DMS53 treated with DMSO at 0.1 percent for 48 hours (cell line): Measurements from ENCODE around the gene CHST15.

Source experiments
- DNase-seq: peaks from one replicate; lab custom pipeline; 2025; ENCODE audit not compliant: unreplicated experiment; lab: John Stamatoyannopoulos, UW

Gene CHST15, protein sequence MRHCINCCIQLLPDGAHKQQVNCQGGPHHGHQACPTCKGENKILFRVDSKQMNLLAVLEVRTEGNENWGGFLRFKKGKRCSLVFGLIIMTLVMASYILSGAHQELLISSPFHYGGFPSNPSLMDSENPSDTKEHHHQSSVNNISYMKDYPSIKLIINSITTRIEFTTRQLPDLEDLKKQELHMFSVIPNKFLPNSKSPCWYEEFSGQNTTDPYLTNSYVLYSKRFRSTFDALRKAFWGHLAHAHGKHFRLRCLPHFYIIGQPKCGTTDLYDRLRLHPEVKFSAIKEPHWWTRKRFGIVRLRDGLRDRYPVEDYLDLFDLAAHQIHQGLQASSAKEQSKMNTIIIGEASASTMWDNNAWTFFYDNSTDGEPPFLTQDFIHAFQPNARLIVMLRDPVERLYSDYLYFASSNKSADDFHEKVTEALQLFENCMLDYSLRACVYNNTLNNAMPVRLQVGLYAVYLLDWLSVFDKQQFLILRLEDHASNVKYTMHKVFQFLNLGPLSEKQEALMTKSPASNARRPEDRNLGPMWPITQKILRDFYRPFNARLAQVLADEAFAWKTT

DNA sequence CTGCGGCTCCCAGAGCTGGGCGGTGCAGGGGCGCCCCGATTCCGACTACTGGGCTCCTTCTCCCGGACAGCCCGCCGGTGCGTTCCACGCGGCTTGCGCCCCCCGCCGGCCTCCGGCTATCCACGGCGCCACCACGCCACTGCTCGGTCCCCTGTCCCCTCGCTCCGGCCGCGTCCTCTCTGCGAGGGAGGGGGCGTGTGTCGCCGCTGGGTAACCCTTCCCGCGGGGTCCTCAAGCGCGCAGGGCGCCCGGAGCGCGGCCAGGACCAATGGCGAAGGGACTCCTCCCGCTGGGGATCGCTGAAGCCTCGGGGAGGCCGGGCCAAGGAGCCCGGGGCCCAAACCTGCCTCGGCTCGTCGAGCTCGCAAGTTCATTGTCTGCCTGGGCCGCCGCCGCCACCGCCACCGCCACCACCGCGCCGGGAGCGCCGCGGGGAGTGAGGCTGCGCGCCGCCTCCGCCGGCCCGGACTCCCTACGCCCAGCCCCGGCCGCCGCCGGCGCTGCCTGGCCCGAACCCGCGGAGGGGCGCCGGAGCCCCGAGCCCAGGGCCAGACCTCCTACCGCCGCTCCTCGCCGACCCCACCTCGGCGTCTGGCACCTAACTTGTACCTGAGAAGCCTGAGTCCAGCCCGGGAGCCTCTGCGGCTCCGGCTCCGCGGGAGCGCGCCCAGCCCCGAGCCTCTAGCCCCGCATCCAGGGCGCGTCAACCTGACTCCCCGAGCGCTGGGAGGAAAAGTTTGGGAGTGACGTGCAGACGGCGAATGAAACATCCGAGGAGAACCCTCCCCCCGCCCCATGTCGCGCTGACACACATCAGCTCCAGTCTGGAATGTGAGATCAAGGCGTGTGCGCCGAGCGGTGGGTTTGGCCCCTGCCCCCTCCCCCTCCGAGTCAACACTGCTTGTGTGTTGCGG lies at the start of gene CHST15:
Gene CHST15, minus strand, starts transcription at position 739 of the 914 bp plus-strand sequence. CDS start 47,386 bp downstream, outside the sequence.
- no peak for DNase-seq

DNA sequence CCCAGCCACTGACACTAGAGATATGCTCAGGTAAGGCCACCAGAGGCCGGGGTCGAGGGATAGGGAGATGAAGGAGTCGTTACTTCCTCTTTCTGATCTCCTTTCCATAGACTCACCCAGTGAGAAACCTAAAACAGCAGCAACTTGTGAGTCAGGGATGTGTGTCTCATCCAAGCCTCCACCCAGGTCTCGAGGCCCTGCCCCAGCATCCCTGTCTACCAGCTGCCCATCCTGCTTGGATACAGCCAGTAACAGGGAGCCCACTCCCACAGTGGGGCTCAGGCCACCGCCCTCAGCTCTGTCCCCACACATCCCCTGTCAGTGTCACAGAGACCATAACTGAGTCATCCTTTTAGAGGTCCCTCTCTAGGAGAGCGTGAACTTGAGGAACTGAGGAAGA lies 49.6 kb upstream of the CHST15 start:
- no peak for DNase-seq

DNA sequence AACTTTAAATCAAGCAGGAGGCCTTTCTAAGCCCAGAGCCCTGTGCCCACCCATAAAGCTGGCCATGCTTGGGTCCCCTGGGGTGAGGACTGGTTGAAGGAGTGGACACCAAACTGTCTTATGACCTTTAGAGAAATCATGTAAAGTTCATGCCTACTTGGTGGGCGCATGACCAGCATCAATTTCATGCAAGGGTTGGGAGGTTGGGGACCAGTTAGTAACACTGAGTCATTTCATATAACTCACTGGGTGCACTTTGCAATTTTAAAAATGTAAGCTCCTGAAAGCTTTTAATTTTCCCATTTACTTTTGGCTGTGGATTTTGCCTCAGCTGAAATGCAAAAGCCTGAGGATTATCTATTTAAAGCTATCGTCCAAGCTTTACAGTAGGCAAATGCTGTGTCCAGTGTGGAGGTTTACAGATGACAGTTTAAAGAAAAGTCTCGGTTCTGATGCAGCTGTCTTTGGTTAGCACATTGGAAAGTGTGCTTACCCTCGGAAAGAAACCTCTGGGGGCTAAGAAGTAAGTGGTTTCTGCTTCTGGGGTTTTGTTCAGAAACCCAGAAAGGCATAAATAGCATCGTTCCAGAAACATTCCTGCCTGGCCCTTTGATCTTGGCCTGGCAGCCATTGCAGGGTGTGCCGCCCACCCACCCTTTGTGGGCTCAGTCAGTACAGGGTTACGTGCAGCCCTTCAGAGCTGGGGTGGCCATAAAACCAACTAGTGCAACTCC lies 48.8 kb upstream of the CHST15 start:
- no peak for DNase-seq

DNA sequence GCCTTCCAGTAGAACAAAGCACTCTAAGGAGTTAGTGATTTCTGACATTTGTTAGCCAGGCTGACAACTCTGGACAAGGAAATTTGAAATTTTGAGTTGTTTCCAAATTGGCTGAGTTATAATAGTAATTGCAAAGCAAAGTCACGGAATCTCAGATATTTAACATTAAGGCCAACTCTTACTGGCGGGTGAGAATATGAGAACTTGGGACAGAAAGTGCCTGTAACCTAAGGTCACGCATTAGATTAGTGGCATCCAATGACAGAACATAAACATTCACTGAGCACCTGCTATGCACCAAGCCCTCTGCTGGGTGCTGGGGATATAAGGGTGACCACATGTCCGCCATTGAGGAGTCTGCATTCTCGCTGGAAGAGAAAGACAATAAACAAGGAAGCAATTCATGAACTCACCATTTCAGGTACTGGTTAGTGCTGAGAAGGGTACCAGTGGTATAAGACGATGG lies 45.5 kb upstream of the CHST15 start:
- DNase-seq: no peak

DNA sequence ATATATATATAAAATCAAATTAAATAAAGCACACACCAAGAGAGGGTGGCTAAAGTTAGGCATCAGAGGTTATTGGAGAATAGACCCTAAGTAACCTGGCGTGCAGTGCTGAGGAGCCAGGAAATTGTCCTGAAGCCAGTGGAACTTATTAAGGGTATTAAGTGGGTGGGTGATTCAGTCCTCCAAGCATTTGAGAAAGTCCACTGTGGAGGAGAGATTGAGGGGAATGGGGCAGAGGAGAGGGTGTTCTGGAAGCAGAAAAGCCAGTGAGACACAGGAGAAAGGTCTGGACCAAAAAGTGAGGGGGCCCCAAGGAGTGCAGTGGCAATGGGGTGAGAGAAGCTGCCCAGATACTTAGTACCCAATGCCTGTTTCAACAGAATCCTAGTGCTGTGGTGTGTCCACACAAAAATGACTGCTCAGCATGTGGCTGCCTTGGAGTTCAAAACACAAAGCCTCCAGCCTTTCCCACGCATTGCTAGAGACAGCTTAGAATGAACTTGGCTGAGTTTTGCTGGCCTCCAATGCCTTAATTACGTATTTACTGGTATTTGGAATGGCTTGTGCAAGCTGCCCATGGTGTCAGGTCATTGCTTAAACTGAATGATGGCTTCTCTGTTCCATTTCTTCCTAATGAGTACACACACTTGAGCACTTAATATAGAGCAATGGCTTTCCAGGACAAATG lies 44.9 kb upstream of the CHST15 start:
- no peak for DNase-seq

DNA sequence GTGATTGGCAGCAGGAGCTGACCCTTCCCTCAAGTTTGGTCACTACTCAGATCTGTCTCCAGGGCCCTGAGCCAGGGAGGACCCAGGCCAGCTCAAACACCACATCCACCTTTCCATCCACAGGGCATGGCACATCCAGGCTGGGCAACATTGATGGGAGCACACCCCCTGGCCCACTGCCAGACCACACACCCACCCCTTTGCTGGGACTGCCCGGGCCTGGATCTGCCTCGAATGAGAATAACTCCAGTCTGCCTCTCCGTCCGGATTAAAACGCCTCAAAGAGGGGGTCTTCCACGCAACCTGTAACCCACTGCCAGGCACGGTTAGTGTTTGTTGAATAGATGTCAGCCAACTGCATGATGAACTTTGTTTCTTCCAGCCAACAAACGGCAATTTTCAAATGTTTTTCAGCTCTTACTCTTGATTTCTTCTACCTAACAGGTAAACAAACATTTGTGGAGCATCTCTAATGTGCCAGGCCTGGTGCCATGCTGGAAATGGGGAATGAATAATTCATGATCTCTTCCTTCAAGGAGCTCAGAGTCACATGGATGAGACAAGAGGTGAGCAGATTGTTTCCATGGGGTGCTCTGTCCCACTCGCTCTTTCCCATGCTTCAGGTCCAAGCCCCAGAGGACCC lies 41.0 kb upstream of the CHST15 start:
- no peak for DNase-seq

DNA sequence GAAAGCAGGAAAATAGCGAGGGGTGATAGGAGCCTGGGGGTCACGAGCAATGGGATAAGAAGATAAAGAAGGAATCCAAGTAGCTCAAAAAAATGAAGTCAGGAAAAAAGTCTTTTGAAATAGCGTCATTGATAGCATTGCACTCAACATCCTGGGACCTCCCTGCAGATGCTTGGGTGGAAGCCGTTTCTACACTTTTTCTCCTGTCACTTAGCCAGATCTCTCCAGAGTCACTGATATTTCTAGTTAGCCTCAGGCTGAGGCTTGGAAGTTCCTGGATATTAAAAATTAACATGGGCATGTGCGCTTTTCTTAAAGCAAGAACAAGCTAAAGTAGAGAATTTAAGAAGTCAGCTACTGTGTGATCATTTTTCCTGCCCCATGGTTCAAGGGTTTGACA lies 39.5 kb upstream of the CHST15 start:
- no peak for DNase-seq

DNA sequence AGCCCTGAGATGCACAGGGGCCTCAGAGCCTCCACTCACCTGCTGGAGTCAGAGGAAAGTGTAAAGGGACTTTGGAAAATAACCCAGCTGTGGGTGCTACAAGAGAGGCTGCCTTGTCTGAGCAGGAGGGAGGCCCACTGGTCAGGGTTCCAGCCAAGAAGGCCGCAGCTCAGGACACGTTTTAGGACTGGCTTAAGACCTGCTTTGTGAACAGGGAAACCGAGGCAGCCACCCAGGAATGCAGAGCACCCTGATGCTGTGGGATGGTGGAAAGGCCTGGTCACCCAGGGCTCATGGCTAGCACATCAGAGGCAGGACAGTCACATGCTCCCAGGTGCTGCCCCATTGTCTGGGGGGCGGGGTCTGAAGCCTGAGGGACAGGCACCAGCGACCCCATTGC lies 38.9 kb upstream of the CHST15 start:
- no peak for DNase-seq

DNA sequence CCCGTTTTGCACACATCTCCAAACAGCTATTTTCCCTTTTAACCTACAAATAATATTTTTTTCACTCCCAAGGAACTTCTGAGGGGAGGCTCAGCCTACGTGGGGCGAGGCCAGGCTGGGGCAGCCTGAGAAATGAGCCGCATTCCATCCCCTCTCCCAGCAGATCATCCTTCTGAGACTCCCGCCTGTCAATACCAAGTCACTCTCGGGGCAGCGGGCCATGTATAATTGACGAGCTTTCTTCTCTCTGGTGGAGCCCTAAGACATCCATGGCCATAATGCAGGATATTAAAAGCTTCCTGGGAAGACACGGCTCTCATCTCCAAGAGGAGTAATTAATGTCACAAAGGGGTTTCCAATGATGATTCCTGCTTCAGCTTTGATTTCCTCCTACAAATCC lies 37.8 kb upstream of the CHST15 start:
- no peak for DNase-seq

DNA sequence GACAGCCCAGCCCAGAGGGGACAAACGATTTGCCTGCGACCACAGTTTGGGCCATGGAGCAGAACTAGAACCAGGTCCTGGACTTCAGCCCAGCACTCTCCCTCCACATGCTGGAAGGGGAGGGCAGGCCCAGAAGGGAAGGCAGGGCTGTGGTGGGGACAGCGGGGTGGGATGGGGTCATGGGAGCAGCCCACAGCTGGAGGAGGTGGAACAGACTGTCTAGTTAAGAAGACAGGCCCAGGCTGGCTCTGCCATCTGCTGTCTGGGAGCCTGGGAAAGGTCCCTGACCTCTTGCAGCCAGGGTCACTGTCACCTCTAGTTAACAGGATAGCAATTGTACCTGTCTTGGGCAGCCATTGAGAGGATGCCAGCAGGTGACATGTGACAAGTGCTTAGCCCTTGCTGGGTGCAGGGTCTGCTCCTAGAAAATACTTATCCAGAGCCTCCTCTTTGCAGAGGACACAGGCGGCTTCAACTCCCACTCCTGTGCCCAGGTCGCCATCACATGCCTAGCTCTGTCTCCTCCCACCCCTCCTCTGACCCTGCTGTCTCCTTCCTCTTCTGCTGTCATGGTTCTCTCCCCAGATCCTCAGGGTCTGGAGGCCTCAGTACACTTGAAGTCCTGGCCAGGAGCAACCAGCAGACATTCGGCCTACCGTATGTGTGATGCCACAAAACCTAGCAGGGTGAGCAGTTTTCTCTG lies 37.0 kb upstream of the CHST15 start:
- DNase-seq: no peak

DNA sequence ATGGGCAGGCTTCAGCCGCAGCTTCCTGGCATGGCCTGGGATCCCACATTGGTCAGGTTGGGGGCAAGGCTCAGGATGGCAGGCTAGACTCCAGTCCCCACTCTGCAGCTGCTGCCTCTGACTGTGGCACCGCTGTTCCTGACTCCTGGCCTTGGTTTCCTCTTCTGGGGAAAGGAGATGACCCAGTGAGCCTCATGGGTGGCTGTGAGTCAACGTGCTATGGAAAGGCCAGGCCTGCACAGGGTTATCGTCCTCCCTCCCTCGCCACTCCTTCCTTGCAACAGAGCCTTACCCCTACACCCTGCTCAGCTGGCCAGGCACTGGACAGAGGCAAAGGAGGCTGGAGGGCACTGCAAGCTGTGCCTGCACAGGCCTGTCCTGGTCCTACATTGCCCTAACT lies 36.1 kb upstream of the CHST15 start:
- no peak for DNase-seq

DNA sequence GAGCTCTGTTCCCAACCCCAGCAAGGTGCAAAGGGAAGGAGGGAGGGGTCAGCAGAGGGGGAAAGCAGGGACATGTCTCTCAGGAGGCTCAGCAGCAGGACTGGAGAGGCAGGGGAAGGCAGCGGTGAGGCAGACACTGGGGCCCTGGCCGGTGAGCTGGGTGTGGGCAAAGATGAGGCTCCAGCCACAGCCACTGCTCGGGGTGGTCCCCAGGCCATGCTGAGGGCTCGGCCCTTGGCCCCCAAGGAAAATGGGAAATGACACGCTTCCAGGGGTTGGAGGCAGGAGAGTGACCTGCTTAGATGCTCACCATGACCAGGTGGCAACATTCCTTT lies 35.4 kb upstream of the CHST15 start:
- DNase-seq: no peak

DNA sequence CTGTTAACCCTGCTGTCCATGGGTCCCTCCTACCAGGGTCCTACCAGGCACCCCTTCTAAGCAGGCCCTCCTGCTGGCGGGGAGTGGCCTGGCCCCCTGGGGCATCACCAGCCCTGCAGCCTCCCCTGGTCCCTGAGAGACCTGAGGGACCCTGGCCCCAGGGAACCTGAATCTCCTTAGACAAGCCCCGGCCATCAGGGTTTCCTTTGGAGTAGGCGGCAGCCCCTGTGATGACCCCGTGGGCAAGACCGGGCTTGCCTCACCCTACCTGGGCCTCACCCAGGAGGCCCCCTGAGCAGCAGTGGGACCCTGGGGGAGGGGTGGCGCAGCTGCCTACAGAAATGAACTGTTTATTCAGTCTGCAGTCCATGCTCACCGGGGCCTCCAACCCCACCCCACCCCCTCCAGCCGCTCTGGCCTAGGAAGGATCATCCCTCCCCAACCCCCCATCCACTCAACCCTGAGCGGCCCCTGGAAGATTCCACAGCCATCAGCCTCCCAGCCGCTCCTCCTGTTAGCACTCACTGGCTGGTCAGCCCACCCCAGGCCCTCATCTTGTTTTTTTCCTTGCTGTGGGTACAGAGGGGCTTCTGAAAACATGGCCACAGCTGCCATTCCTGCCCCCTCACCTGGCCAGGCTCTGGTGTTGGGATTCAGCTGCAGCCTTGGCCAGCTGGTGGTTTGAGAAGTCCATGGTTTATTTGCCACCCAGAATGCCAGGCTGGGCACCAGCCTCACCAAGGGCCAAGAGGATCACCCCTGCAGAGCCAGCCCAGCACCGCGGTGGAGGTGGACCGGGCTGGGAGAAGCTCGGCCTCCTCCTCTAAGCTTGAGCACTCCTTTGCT lies 34.8 kb upstream of the CHST15 start:
- no peak for DNase-seq

DNA sequence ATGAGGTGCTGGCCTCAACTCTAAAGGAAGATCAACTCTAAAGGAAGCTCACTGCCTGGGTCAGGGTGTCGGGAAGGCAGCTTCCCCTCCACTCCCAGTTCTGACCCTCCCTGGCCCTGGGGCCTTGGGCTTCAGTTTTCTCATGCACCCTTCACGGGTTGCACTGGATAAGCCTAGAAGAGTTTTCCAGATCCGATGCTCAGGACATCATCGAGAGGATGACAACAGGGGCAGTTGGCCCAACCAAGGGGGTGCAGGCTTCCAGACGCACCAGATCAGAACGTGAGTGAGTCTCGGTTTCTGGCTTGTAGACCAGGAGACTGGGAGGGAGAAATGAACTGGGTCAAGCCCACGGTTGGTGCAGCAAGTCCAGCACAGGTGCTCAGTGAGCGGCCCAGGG lies 34.2 kb upstream of the CHST15 start:
- DNase-seq: no peak

DNA sequence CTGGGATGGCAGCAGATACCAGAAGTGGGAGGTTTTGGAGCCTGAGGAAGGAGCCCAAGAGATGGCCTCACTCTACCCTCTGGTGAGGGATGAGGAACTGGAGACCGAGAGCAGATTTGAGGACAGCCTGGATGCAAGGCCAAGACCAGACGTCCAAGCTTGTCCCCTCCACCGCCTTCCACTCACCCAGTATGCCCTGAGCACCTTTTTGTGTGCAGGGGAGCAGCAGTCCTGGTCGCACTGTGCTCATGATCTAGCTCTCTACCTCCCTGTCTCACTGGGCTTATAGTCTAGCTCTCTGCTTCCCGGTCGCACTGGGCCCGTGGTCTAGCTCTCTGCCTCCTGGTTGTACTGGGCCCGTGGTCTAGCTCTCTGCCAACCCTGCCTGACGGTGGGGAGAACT lies 33.6 kb upstream of the CHST15 start:
- DNase-seq: no peak

DNA sequence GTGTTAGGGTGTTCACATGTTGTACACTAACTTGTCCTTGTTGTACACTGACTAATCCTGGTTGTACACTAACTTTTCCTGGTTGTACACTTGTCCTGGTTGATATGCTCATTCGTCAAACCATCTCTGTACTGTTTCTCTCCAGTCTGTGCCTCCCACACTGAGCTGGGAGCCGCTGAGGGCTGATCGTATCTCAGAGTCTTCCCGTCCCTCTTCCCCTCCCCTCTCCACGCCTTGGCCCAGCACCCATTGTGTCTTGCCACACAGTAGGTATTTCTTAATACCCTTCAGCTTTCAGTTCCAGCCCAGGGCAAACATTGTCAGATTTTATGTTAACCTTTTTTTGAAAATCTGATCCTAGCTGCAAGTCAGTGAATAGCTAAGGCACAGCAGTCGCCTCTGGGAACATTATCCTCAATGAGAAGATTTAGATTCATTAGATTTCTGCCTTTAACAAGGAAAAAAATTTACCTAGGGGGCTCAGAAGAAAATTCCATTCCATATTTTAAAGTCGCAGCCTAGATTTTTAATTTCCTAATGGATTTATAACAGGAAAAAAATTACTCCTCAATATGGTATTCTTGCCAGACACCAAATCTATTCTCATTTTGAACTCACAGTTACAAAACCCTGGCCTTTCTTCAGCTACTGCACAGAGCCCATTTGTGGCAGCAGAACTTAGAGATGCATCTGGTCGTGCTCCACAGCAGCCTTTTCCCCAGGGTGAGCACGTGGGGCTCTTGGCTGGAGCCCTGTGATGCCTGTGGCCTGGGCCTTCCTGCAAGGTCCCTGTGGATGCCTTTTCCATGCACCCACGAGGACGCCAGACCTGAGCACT lies 33.0 kb upstream of the CHST15 start:
- no peak for DNase-seq

DNA sequence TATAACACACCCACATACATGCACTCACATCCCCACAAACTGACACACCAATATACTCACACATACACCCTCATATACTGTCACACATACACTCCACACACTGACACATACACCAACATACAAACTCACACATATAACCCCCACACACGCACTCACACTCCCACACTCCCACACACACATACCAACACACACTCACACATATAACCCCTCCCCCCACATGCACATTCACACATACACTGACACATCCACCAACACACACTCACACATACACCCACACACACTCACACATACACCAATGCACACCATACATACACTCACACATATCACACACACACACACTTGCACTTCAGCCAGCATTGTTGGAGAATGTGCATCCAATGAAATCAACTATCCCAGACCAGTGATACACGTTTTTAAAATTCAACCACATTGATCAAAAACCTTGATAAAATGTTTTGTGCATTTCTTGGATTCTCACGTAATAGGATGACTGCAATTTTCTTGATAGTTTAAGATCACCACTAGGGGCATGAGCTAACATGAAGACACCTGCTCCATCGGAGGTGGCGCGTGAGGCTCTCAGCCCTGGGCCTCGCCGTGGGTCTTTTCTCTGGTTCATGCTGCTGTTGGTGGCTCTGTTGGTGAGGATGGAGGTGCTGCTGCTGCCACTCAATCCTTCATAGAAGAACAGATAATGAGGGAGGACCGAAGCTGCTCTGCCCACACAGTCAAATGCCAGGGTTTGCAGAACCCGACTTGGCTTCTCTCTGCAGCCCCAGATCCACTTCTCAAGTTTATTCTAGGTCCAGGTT lies 32.1 kb upstream of the CHST15 start:
- no peak for DNase-seq
